Astrocyte (in vitro differentiated cells and primary cell): ENCODE results near the gene TM2D3. TPM values are rescaled to one million over a fixed set of nuclear protein-coding genes. Genes with fewer than 3 reads are reported as not detected.

Experiments used
- DNase-seq: peaks from one replicate; pipeline ENCODE4 v3.0.0-alpha.2; 2010; ENCODE audit warnings: low read depth
- FAIRE-seq: peaks from 2 replicates; lab custom pipeline; 2011; peaks lifted over from hg19 to GRCh38; lab: Jason Lieb, UNC
- H2AFZ ChIP-seq: 2 replicates; pipeline ENCODE4 v1.6.0; 2012; ENCODE audit warnings: low read depth, low read length, inconsistent platforms
- H3K27ac ChIP-seq: 2 replicates; pipeline ENCODE4 v1.5.1; 2011; ENCODE audit warnings: low read depth, low read length, inconsistent platforms
- H3K27me3 ChIP-seq: 2 replicates; pipeline ENCODE4 v1.6.0; 2011; ENCODE audit warnings: low read length, inconsistent platforms; ENCODE audit not compliant: insufficient read depth
- H3K36me3 ChIP-seq: 2 replicates; pipeline ENCODE4 v1.5.1; 2011; ENCODE audit warnings: low read length, inconsistent platforms; ENCODE audit not compliant: insufficient read depth
- H3K4me1 ChIP-seq: 2 replicates; pipeline ENCODE4 v1.5.1; 2011; ENCODE audit warnings: low read length, inconsistent platforms; ENCODE audit not compliant: insufficient read depth
- H3K4me2 ChIP-seq: 2 replicates; pipeline ENCODE4 v1.6.0; 2012; ENCODE audit warnings: low read length, inconsistent platforms
- H3K4me3 ChIP-seq: 2 replicates; pipeline ENCODE4 v1.5.1; 2011; ENCODE audit warnings: low read depth, mild to moderate bottlenecking, low read length, inconsistent platforms; ENCODE audit not compliant: insufficient read depth
- H3K79me2 ChIP-seq: 2 replicates; pipeline ENCODE4 v1.6.0; 2012; ENCODE audit warnings: mild to moderate bottlenecking, low read length, inconsistent platforms; ENCODE audit not compliant: insufficient read depth
- H3K9ac ChIP-seq: 2 replicates; pipeline ENCODE4 v1.6.0; 2012; ENCODE audit warnings: mild to moderate bottlenecking, low read length, inconsistent platforms
- H3K9me3 ChIP-seq: 2 replicates; pipeline ENCODE4 v1.5.1; 2012; ENCODE audit warnings: low read depth, mild to moderate bottlenecking, low read length, inconsistent platforms; ENCODE audit not compliant: insufficient read depth
- H4K20me1 ChIP-seq: 2 replicates; pipeline ENCODE4 v1.6.0; 2012; ENCODE audit warnings: low read length, inconsistent platforms; ENCODE audit not compliant: insufficient read depth
- H3K27ac Mint-ChIP-seq: one replicate; pipeline ENCODE4 v1.8.0; 2021; ENCODE audit warnings: mild to moderate bottlenecking, mixed read lengths; ENCODE audit not compliant: unreplicated experiment
- H3K27me3 Mint-ChIP-seq: one replicate; pipeline ENCODE4 v1.8.0; 2021; ENCODE audit warnings: low read depth, mixed read lengths; ENCODE audit not compliant: unreplicated experiment
- H3K36me3 Mint-ChIP-seq: one replicate; pipeline ENCODE4 v1.8.0; 2021; ENCODE audit warnings: low read depth, mixed read lengths; ENCODE audit not compliant: unreplicated experiment
- H3K4me1 Mint-ChIP-seq: one replicate; pipeline ENCODE4 v1.8.0; 2021; ENCODE audit warnings: low read depth, mixed read lengths; ENCODE audit not compliant: unreplicated experiment
- H3K4me3 Mint-ChIP-seq: one replicate; pipeline ENCODE4 v1.8.0; 2021; ENCODE audit warnings: mild to moderate bottlenecking, moderate library complexity, mixed read lengths; ENCODE audit not compliant: unreplicated experiment
- H3K9me3 Mint-ChIP-seq: one replicate; pipeline ENCODE4 v1.8.0; 2021; ENCODE audit warnings: mild to moderate bottlenecking, mixed read lengths; ENCODE audit not compliant: unreplicated experiment
- CTCF ChIP-seq: IDR thresholded peaks from 2 replicates; pipeline ENCODE4 v1.5.1; 2011; ENCODE audit warnings: low read depth, mild to moderate bottlenecking, inconsistent platforms, low read length, moderate library complexity; ENCODE audit not compliant: insufficient read depth
- EZH2 ChIP-seq: IDR thresholded peaks from 2 replicates; pipeline ENCODE4 v1.6.1; 2012; ENCODE audit warnings: mild to moderate bottlenecking, low read length, inconsistent platforms; ENCODE audit not compliant: insufficient read depth
- total RNA-seq: library from RNA; stranded (reverse); gene quantifications from 2 replicates; pipeline ENCODE4 v1.2.1, GENCODE V29; 2021

Gene TM2D3
- total RNA-seq, 1 donor from 2014 or later, result 28.1 TPM

- Mint-ChIP-seq H3K36me3 (peaks cover 2% of the 10 kb centered on the region), H3K4me3 (no peak overlapping the region), H3K27ac (no peak overlapping the region), H3K4me1 (peaks cover 3% of the 10 kb centered on the region), H3K9me3 (no peaks in the 10 kb centered on the region), H3K27me3 (no peaks in the 10 kb centered on the region)
- no peaks in the 10 kb centered on the region for H3K9me3 ChIP-seq
- H4K20me1 ChIP-seq, result peaks cover 22% of the 10 kb centered on the region
- no peak overlapping the region for H3K4me2 ChIP-seq
- H3K9ac ChIP-seq, result no peak overlapping the region
- DNase-seq (no peak), FAIRE-seq (no peak)
- no peaks in the 10 kb centered on the region for H3K27me3 ChIP-seq
- H3K27ac ChIP-seq, result no peak overlapping the region
- H3K4me1 ChIP-seq, result peaks cover 5% of the 10 kb centered on the region
- TF ChIP-seq EZH2, result no peak
- no peak for TF ChIP-seq CTCF
- peaks cover 21% of the 10 kb centered on the region for H3K36me3 ChIP-seq
- H3K4me3 ChIP-seq, result no peak overlapping the region
- H2AFZ ChIP-seq, result no peak overlapping the region
- peaks cover 11% of the 10 kb centered on the region for H3K79me2 ChIP-seq
These were observed 12.5 kb downstream of the TM2D3 start for GRCh38 chr15:101639667-101640066.

DNA sequence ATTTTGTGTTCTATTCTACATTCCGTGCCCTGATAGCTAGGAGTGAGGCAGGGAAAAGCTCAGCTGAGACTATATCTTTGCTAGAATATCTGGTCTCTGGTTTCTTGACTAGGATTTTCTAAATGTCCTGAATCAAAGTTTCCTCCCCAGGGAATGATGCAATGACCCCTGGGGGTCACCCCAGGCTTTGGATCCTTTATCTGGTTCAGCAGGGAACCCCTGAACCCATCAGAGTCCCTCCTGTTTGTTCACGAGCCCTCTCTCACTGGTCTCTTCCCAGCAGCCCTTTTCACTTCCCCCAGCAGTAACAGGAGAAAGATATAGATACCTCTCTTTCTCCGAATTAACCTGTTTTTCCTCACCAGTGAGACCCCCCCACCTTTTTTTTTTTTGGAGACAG is 14.3 kb downstream of the TM2D3 start:
- H3K4me3 Mint-ChIP-seq, result no peak overlapping the region
- H2AFZ ChIP-seq, result no peak overlapping the region
- no peak for FAIRE-seq

More for the DNA sequence above, 14.3 kb downstream of the TM2D3 start:
- Histone ChIP-seq H3K9me3 (no peaks in the 10 kb centered on the region), H4K20me1 (peaks cover 22% of the 10 kb centered on the region), H3K36me3 (peaks cover 20% of the 10 kb centered on the region), H3K79me2 (peaks cover 11% of the 10 kb centered on the region), H3K4me2 (peak overlapping the region; percentile 39), H3K4me1 (peaks cover 5% of the 10 kb centered on the region), H3K27me3 (no peaks in the 10 kb centered on the region), H3K27ac (peak overlapping the region; percentile 17), H3K9ac (peak overlapping the region; percentile 20), H3K4me3 (no peak overlapping the region)
- no peaks in the 10 kb centered on the region for H3K27me3 Mint-ChIP-seq
- H3K9me3 Mint-ChIP-seq, result no peaks in the 10 kb centered on the region
- peak overlapping the region; percentile 47 for H3K27ac Mint-ChIP-seq
- TF ChIP-seq EZH2 (no peak), CTCF (no peak)
- DNase-seq, result no peak
- peaks cover 3% of the 10 kb centered on the region for H3K4me1 Mint-ChIP-seq
- peaks cover 2% of the 10 kb centered on the region for H3K36me3 Mint-ChIP-seq
